ENCODE data around the gene LY6G5B. TPM values are rescaled to one million over a fixed set of nuclear protein-coding genes. Genes with fewer than 3 reads are reported as not detected.

LY6G5B gene
- total and polyA plus RNA-seq, 2 donors (not counting 1 experiment from before 2014, with no cell fraction given), result 28.4 to 44.2 TPM

DNA sequence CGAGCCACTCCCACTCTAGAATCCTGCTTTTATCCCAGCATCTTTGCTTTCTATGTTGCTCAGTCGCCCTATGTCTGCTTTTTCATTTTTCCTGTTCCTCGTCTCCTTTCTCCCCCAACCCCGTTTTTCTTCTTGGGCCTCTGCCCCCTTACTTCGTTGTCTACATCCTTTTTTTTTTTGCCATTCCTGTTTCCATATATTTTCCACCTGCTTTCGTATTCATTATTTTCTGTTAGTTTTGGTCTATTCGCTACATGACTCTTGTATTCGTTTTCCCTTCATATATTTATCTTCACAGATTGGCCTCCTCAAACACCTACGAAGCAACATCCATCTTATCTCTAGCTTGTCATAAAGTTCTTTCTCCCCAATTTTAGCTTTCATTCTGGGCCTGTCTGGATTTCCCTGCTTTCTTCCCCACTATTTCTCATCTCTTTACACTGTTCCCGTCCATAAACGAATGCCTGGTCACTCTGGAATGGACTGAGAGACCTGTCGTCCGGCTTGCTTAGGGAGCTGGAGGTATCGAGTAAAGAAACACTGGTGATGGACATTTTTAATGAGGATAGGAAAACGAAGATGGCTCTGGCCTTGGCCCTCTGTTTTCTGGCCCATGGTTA lies 48.3 kb upstream of the LY6G5B start:
- POLR2A ChIA-PET, result interaction anchor here (0.6 to 1.7 kb wide), 7 partner anchors 17 to 173 kb away, joined by 3 to 7 read pairs (median 5); partner anchors contain the start of genes BAG6, C6orf47, LST1 and NCR3
- Histone ChIP-seq H3K27me3 (replicated peaks in 1 of 4; ENCODE audit: control extremely low read depth in 1 of 4, control insufficient read depth in 3 of 4, insufficient read depth in 4 of 4, low read length in 3 of 4) (no peaks in the 10 kb centered on the region), H3K36me3 (replicated peaks in 1 of 2; ENCODE audit: control extremely low read depth in 1 of 2, control insufficient read depth in 1 of 2, extremely low read depth in 1 of 2, insufficient read depth in 2 of 2, low read length in 1 of 2) (peaks cover 5 to 40% of the 10 kb centered on the region in 2 experiments), H3K9me3 (ENCODE audit: control extremely low read depth in 1 of 3, control insufficient read depth in 2 of 3, insufficient read depth in 1 of 3, low read length in 2 of 3) (peaks cover 0 to 6% (median 0%) of the 10 kb centered on the region in 3 donors), H3K9ac (ENCODE audit: low read length) (peak overlapping the region; percentile 90), H3K4me3 (ENCODE audit: control extremely low read depth in 1 of 5, extremely low read depth in 1 of 5, insufficient read depth in 1 of 5, low read depth in 2 of 5, low read length in 4 of 5) (peak overlapping the region; percentile 69 to 90 (median 84)), H3K4me1 (ENCODE audit: control insufficient read depth in 2 of 2, insufficient read depth in 2 of 2, low read length in 2 of 2) (peaks cover 12 to 21% of the 10 kb centered on the region in 2 donors), H2AFZ (ENCODE audit: insufficient read depth, low read depth, low read length, poor library complexity, severe bottlenecking) (peak overlapping the region; percentile 70), H3K79me2 (ENCODE audit: control insufficient read depth, insufficient read depth, low read length) (peaks cover 21% of the 10 kb centered on the region), H3K27ac (ENCODE audit: low read length in 2 of 2) (peak overlapping the region; percentile 97 to 99), H4K20me1 (ENCODE audit: control insufficient read depth, insufficient read depth, low read length, poor library complexity, severe bottlenecking) (peaks cover 6% of the 10 kb centered on the region), H3K4me2 (replicated peaks; ENCODE audit: low read depth, low read length, poor library complexity, severe bottlenecking) (peak overlapping the region; percentile 90)
- Mint-ChIP-seq H3K27ac (peak overlapping the region; percentile 95), H3K27me3 (no peaks in the 10 kb centered on the region), H3K9me3 (ENCODE audit: insufficient read depth) (no peaks in the 10 kb centered on the region), H3K4me3 (peak overlapping the region; percentile 86), H3K4me1 (peaks cover 31% of the 10 kb centered on the region)
- no peak for TF ChIP-seq EZH2 (IDR thresholded peaks at IDR 0.05; ENCODE audit: borderline replicate concordance, insufficient read depth, low read depth, low read length, poor library complexity, severe bottlenecking)
- TF ChIP-seq, protein P1, sequence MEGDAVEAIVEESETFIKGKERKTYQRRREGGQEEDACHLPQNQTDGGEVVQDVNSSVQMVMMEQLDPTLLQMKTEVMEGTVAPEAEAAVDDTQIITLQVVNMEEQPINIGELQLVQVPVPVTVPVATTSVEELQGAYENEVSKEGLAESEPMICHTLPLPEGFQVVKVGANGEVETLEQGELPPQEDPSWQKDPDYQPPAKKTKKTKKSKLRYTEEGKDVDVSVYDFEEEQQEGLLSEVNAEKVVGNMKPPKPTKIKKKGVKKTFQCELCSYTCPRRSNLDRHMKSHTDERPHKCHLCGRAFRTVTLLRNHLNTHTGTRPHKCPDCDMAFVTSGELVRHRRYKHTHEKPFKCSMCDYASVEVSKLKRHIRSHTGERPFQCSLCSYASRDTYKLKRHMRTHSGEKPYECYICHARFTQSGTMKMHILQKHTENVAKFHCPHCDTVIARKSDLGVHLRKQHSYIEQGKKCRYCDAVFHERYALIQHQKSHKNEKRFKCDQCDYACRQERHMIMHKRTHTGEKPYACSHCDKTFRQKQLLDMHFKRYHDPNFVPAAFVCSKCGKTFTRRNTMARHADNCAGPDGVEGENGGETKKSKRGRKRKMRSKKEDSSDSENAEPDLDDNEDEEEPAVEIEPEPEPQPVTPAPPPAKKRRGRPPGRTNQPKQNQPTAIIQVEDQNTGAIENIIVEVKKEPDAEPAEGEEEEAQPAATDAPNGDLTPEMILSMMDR (IDR thresholded peaks at IDR 0.05), result no peak
- CTCF ChIA-PET, result interaction anchor here (1.0 to 2.3 kb wide), 5 partner anchors 14 to 70 kb away, joined by 4 to 11 read pairs (median 5); partner anchors contain the start of gene BAG6
- DNase-seq, result no peak
- no peak for ATAC-seq (ENCODE audit: low read depth)
- WGBS (ENCODE audit: insufficient coverage), result 43% methylated on average over 13 of the region's 15 CpGs
- intact Hi-C loops (cut with micrococcal nuclease), result loop anchor here (5.0 kb wide), 3 partner anchors 186 to 336 kb away; partner anchors contain the start of genes EHMT2, LSM2, NELFE and SKIC2

GRCh38 chr6:31621991-31622390 lies 47.8 kb upstream of the LY6G5B start:
- peaks cover 0 to 6% (median 0%) of the 10 kb centered on the region in 3 donors for H3K9me3 ChIP-seq (ENCODE audit: control extremely low read depth in 1 of 3, control insufficient read depth in 2 of 3, insufficient read depth in 1 of 3, low read length in 2 of 3)
- no peak for ATAC-seq (ENCODE audit: low read depth)
- peak overlapping the region; percentile 95 for H3K27ac Mint-ChIP-seq
- DNase-seq, result no peak
- peak overlapping the region; percentile 90 for H3K4me2 ChIP-seq (replicated peaks; ENCODE audit: low read depth, low read length, poor library complexity, severe bottlenecking)
- ChIA-PET CTCF (interaction anchor here (0.8 to 2.3 kb wide), 6 partner anchors 14 to 71 kb away, joined by 3 to 11 read pairs (median 5); partner anchors contain the start of gene BAG6), POLR2A (interaction anchor here (0.6 to 1.7 kb wide), 5 partner anchors 17 to 62 kb away, joined by 3 to 12 read pairs (median 7); no protein-coding TSS in a partner anchor)
- peaks cover 25% of the 10 kb centered on the region for H3K4me1 Mint-ChIP-seq
- H3K9ac ChIP-seq (ENCODE audit: low read length), result peak overlapping the region; percentile 90
- H2AFZ ChIP-seq (ENCODE audit: insufficient read depth, low read depth, low read length, poor library complexity, severe bottlenecking), result no peak overlapping the region
- intact Hi-C loops (cut with micrococcal nuclease), result loop anchor here (5.0 kb wide), 3 partner anchors 185 to 335 kb away; partner anchors contain the start of genes EHMT2, LSM2, NELFE and SKIC2
- H3K27me3 Mint-ChIP-seq, result no peaks in the 10 kb centered on the region
- 30% methylated on average over 2 of the region's 4 CpGs for WGBS (ENCODE audit: insufficient coverage)
- no peaks in the 10 kb centered on the region for H3K27me3 ChIP-seq (replicated peaks in 1 of 4; ENCODE audit: control extremely low read depth in 1 of 4, control insufficient read depth in 3 of 4, insufficient read depth in 4 of 4, low read length in 3 of 4)
- H3K27ac ChIP-seq (ENCODE audit: low read length in 2 of 2), result peak overlapping the region; percentile 97 to 99
- H3K9me3 Mint-ChIP-seq (ENCODE audit: insufficient read depth), result no peaks in the 10 kb centered on the region
- H3K4me3 ChIP-seq (ENCODE audit: control extremely low read depth in 1 of 5, extremely low read depth in 1 of 5, insufficient read depth in 1 of 5, low read depth in 2 of 5, low read length in 4 of 5), result peak overlapping the region in 2 of 5 experiments; percentile 84 to 89
- peaks cover 7 to 46% of the 10 kb centered on the region in 2 experiments for H3K36me3 ChIP-seq (replicated peaks in 1 of 2; ENCODE audit: control extremely low read depth in 1 of 2, control insufficient read depth in 1 of 2, extremely low read depth in 1 of 2, insufficient read depth in 2 of 2, low read length in 1 of 2)
- peaks cover 10 to 16% of the 10 kb centered on the region in 2 donors for H3K4me1 ChIP-seq (ENCODE audit: control insufficient read depth in 2 of 2, insufficient read depth in 2 of 2, low read length in 2 of 2)
- peaks cover 21% of the 10 kb centered on the region for H3K79me2 ChIP-seq (ENCODE audit: control insufficient read depth, insufficient read depth, low read length)
- peak overlapping the region; percentile 86 for H3K4me3 Mint-ChIP-seq
- H4K20me1 ChIP-seq (ENCODE audit: control insufficient read depth, insufficient read depth, low read length, poor library complexity, severe bottlenecking), result peaks cover 6% of the 10 kb centered on the region
- TF ChIP-seq EZH2 (IDR thresholded peaks at IDR 0.05; ENCODE audit: borderline replicate concordance, insufficient read depth, low read depth, low read length, poor library complexity, severe bottlenecking), result no peak
- TF ChIP-seq, protein P1 (IDR thresholded peaks at IDR 0.05), result no peak
